HepG2 (cell line): ENCODE data around the gene FUT4. TPM values are rescaled to one million over a fixed set of nuclear protein-coding genes. Genes with fewer than 3 reads are reported as not detected.

Experiments
- ATAC-seq: fragments of 200-7000 bp; cut with Tn5 transposase; 3 replicates; pipeline ENCODE4 v1.9.1; 2020; ENCODE audit warnings: mild to moderate bottlenecking, moderate library complexity
- BruUV-seq: library from RNA; stranded (reverse); fragments of 400-500 nt; replicated peaks from 2 replicates; lab custom pipeline; 2021; lab: Mats Ljungman, UMichigan
- CTCF ChIA-PET: fragments of 300-600 bp; formaldehyde crosslinking; extraction: SDS; loops from one replicate; lab custom pipeline; 2021; ENCODE audit warnings: low total read pairs, inconsistent platforms, low intra/inter-chr PET ratio; lab: Yijun Ruan, JAX
- POLR2A ChIA-PET: fragments of 350-600 bp; sonication (Branson Sonifier 250); formaldehyde crosslinking; loops from one replicate; lab custom pipeline; 2020; ENCODE audit warnings: antibody characterized with exemption, inconsistent platforms; lab: Yijun Ruan, JAX
- DNase-seq: peaks from one replicate; pipeline ENCODE4 v3.0.0-alpha.2; 2015; ENCODE audit warnings: low spot score
- FAIRE-seq: peaks from 3 replicates; lab custom pipeline; 2011; peaks lifted over from hg19 to GRCh38; lab: Jason Lieb, UNC
- H2AFZ ChIP-seq: one replicate; pipeline ENCODE4 v1.6.1; 2011; ENCODE audit warnings: low read length, inconsistent platforms
- H3K27ac ChIP-seq: fragments of 300-600 bp; 3 replicates; pipeline ENCODE4 v1.8.0; 2011; ENCODE audit warnings: mixed run types, mild to moderate bottlenecking, mixed read lengths, low read length, inconsistent platforms; ENCODE audit not compliant: insufficient read depth; ENCODE audit errors: extremely low read length
- H3K27me3 ChIP-seq, 2 experiments: fragments of 200-600 bp in 1 of 2; 2 replicates in 1 of 2; 3 replicates in 1 of 2; pipeline versions ENCODE4 v1.6.0 to v1.8.0; 2011; ENCODE audit warnings: low read length in 2 of 2, mild to moderate bottlenecking in 2 of 2, moderate library complexity in 2 of 2, inconsistent platforms in 1 of 2; ENCODE audit not compliant: insufficient read depth in 2 of 2, control insufficient read depth in 1 of 2
- H3K36me3 ChIP-seq, 2 experiments: fragments of 200-600 bp in 1 of 2; replicated peaks in 1 of 2; 2 replicates in 1 of 2; 3 replicates in 1 of 2; pipeline versions ENCODE4 v1.5.1 to v1.8.0; 2011; ENCODE audit warnings: low read length in 2 of 2, inconsistent platforms in 1 of 2; ENCODE audit not compliant: insufficient read depth in 2 of 2, control insufficient read depth in 1 of 2
- H3K4me1 ChIP-seq: 2 replicates; pipeline ENCODE4 v1.5.1; 2012; ENCODE audit warnings: low read length, inconsistent platforms; ENCODE audit not compliant: insufficient read depth
- H3K4me2 ChIP-seq: 2 replicates; pipeline ENCODE4 v1.6.0; 2011; ENCODE audit warnings: low read depth, low read length, inconsistent platforms
- H3K4me3 ChIP-seq, 3 experiments: fragments of 200-600 bp in 1 of 3; sonication (generic), shearing (Covaris generic) in 1 of 3; replicated peaks in 1 of 3; 2 replicates each; pipeline ENCODE4 v1.5.1; 2011 to 2016; ENCODE audit warnings: low read length in 3 of 3, inconsistent platforms in 2 of 3, low read depth in 2 of 3, mild to moderate bottlenecking in 2 of 3, control low read depth in 1 of 3, mixed read lengths in 1 of 3; ENCODE audit not compliant: insufficient read depth in 1 of 3
- H3K79me2 ChIP-seq: one replicate; pipeline ENCODE4 v1.6.1; 2011; ENCODE audit warnings: low read length, inconsistent platforms; ENCODE audit not compliant: insufficient read depth
- H3K9ac ChIP-seq: 2 replicates; pipeline ENCODE4 v1.6.0; 2011; ENCODE audit warnings: mild to moderate bottlenecking, low read depth, low read length, inconsistent platforms; ENCODE audit not compliant: insufficient read depth
- H3K9me3 ChIP-seq: 2 replicates; pipeline ENCODE4 v1.5.1; 2012; ENCODE audit warnings: mild to moderate bottlenecking, low read length
- H4K20me1 ChIP-seq: 2 replicates; pipeline ENCODE4 v1.6.0; 2011; ENCODE audit warnings: inconsistent platforms, mild to moderate bottlenecking, low read length, moderate library complexity; ENCODE audit not compliant: insufficient read depth
- IKZF4 ChIP-seq: sonication (generic); formaldehyde crosslinking; IDR thresholded peaks from 2 replicates; pipeline ENCODE4 v1.5.1; 2020; ENCODE audit warnings: borderline replicate concordance, mild to moderate bottlenecking, low read depth, missing genetic modification reagents; ENCODE audit errors: not compliant biosample characterization
- IRX3 ChIP-seq: sonication (generic); formaldehyde crosslinking; IDR thresholded peaks from 2 replicates; pipeline ENCODE4 v1.8.1; 2023; ENCODE audit warnings: mild to moderate bottlenecking, low read depth, missing genetic modification reagents, borderline replicate concordance
- TAF1 ChIP-seq: sonication (generic); formaldehyde crosslinking; IDR thresholded peaks from 2 replicates; pipeline ENCODE4 v1.4.0; 2020; ENCODE audit warnings: missing genetic modification reagents
- ZNF772 ChIP-seq: sonication (generic); formaldehyde crosslinking; IDR thresholded peaks from 2 replicates; pipeline ENCODE4 v1.5.0; 2020; ENCODE audit warnings: mild to moderate bottlenecking, missing genetic modification reagents
- WGBS: methylation state at CpG from one replicate; pipeline ENCODE4 v1.1.6; 2017; ENCODE audit warnings: low lambda C conversion rate; 5-methylcytosine and 5-hydroxymethylcytosine counted together
- in situ Hi-C: cut with HindIII; loops from 2 replicates; pipeline ENCODE4 v1.10.0; 2017; ENCODE audit warnings: low pct_unique_long_range_greater_than_20kb; ENCODE audit not compliant: extremely low pct_ligation_motif_present
- intact Hi-C: fragments of 100-400 bp; cut with micrococcal nuclease; formaldehyde crosslinking; loops from one replicate; pipeline ENCODE4 v1.10.0; 2022; ENCODE audit not compliant: unreplicated experiment
- polyA plus RNA-seq, 8 experiments: library from polyadenylated mRNA; depleted of rRNA in 3 of 8; stranded (reverse) in 7 of 8; unstranded in 1 of 8; fragments of >200 nt; fragmentation: Illumina TruSeq in 4 of 8; extraction: Trizol in 4 of 8; gene quantifications; 2 replicates each; pipeline versions ENCODE4 v1.2.1 to v1.2.3, GENCODE V29; 2011 to 2016; ENCODE audit warnings: low read depth in 4 of 8, missing spikeins in 1 of 8, mixed read lengths in 1 of 8; ENCODE audit not compliant: insufficient read depth in 1 of 8
- total RNA-seq, 5 experiments: library from RNA; depleted of rRNA; stranded (reverse); fragments of >200 nt; fragmentation: Illumina TruSeq; extraction: Trizol; gene quantifications; 2 replicates each; pipeline ENCODE4 v1.2.3, GENCODE V29; 2016; ENCODE audit warnings: low read depth in 1 of 5
- TF ChIP-seq, protein P1 (sequence below): sonication (generic); formaldehyde crosslinking; IDR thresholded peaks from 2 replicates; pipeline ENCODE4 v1.9.0; 2021; ENCODE audit warnings: missing genetic modification reagents, borderline replicate concordance
- TF ChIP-seq, protein P2 (sequence below): sonication (generic); formaldehyde crosslinking; IDR thresholded peaks from 2 replicates; pipeline ENCODE4 v1.8.0; 2022; ENCODE audit warnings: mild to moderate bottlenecking, missing genetic modification reagents

The FUT4 gene
- total and polyA plus RNA-seq, 2 of the 13 experiments (the other 11 are each of a cell fraction or from before 2014, with no cell fraction given): 0.28 to 0.60 TPM

DNA sequence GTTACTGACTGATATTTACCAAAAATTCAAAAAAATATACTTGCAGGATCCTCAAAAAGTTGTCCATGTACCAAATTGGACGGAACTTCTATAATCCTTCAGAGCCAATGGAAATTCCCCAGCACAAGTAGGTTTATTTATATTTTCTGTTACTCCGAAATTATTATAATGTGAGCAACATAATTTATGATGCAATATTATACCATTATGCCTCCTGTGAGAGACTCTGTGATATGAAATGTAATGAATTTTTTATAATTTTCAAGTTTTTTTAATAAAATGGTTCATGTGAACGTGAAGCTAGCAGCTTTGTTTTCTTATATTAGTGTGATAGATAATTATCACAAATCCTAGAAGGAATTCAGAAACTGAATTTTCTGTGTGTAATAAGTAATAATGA, 41.7 kb downstream of the FUT4 start:
- Histone ChIP-seq H3K4me1 (no peaks in the 10 kb centered on the region), H3K27ac (no peak overlapping the region), H3K36me3 (no peaks in the 10 kb centered on the region), H3K9me3 (no peaks in the 10 kb centered on the region), H3K9ac (no peak overlapping the region), H4K20me1 (no peaks in the 10 kb centered on the region), H2AFZ (no peak overlapping the region), H3K27me3 (peaks cover 0 to 7% of the 10 kb centered on the region in 2 experiments; a peak in 1 of 5 replicates), H3K79me2 (no peaks in the 10 kb centered on the region), H3K4me2 (no peak overlapping the region), H3K4me3 (no peak overlapping the region)
- in situ Hi-C loops: no loop called here
- POLR2A ChIA-PET: no interaction called here
- no TSS peak for BruUV-seq
- ATAC-seq (no peak), DNase-seq (no peak), FAIRE-seq (no peak)
- TF ChIP-seq IRX3 (CRISPR knock-in tag) (no peak), IKZF4 (CRISPR knock-in tag) (no peak), ZNF772 (CRISPR knock-in tag) (no peak), TAF1 (CRISPR knock-in tag) (no peak)
- TF ChIP-seq, protein P1, sequence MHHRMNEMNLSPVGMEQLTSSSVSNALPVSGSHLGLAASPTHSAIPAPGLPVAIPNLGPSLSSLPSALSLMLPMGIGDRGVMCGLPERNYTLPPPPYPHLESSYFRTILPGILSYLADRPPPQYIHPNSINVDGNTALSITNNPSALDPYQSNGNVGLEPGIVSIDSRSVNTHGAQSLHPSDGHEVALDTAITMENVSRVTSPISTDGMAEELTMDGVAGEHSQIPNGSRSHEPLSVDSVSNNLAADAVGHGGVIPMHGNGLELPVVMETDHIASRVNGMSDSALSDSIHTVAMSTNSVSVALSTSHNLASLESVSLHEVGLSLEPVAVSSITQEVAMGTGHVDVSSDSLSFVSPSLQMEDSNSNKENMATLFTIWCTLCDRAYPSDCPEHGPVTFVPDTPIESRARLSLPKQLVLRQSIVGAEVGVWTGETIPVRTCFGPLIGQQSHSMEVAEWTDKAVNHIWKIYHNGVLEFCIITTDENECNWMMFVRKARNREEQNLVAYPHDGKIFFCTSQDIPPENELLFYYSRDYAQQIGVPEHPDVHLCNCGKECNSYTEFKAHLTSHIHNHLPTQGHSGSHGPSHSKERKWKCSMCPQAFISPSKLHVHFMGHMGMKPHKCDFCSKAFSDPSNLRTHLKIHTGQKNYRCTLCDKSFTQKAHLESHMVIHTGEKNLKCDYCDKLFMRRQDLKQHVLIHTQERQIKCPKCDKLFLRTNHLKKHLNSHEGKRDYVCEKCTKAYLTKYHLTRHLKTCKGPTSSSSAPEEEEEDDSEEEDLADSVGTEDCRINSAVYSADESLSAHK: no peak
- TF ChIP-seq, protein P2, sequence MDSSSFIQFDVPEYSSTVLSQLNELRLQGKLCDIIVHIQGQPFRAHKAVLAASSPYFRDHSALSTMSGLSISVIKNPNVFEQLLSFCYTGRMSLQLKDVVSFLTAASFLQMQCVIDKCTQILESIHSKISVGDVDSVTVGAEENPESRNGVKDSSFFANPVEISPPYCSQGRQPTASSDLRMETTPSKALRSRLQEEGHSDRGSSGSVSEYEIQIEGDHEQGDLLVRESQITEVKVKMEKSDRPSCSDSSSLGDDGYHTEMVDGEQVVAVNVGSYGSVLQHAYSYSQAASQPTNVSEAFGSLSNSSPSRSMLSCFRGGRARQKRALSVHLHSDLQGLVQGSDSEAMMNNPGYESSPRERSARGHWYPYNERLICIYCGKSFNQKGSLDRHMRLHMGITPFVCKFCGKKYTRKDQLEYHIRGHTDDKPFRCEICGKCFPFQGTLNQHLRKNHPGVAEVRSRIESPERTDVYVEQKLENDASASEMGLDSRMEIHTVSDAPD (CRISPR knock-in tag): no peak
- CTCF ChIA-PET: no interaction called here
- intact Hi-C loops: no loop called here
- WGBS: 17% methylated on average over 3 of the region's 3 CpGs
